ENCODE data around the gene TLK1. TPM values are rescaled to one million over a fixed set of nuclear protein-coding genes. Genes with fewer than 3 reads are reported as not detected.

Gene TLK1
- total RNA-seq, 1 experiment from 2014 or later, result 79.1 TPM

DNA sequence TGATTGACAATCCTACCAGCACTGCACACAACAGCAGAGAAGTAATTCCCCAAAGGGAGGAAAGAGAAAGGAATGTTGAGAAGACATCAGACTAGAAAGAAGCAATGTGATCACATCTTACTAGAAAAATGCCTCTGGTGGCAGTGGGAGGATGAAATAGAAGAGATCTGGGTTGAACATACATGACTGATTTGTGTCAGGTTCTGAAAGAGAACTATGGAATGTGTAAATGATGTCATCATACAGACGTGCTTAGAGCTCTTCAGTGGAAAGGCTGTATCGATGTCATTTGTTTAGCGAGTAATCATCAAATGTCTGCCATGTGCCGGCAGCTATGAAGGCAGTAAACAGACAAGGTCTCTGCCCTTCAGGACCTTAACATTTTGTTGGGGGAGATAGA lies 206.8 kb downstream of the TLK1 start:
- no peak for TF ChIP-seq EZH2 (IDR thresholded peaks at IDR 0.05; ENCODE audit: borderline replicate concordance, low read depth, low read length, poor library complexity, severe bottlenecking)
- TF ChIP-seq, protein P1, sequence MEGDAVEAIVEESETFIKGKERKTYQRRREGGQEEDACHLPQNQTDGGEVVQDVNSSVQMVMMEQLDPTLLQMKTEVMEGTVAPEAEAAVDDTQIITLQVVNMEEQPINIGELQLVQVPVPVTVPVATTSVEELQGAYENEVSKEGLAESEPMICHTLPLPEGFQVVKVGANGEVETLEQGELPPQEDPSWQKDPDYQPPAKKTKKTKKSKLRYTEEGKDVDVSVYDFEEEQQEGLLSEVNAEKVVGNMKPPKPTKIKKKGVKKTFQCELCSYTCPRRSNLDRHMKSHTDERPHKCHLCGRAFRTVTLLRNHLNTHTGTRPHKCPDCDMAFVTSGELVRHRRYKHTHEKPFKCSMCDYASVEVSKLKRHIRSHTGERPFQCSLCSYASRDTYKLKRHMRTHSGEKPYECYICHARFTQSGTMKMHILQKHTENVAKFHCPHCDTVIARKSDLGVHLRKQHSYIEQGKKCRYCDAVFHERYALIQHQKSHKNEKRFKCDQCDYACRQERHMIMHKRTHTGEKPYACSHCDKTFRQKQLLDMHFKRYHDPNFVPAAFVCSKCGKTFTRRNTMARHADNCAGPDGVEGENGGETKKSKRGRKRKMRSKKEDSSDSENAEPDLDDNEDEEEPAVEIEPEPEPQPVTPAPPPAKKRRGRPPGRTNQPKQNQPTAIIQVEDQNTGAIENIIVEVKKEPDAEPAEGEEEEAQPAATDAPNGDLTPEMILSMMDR (conservative IDR thresholded peaks at IDR 0.05; ENCODE audit: low read depth, low read length), result no peak

DNA sequence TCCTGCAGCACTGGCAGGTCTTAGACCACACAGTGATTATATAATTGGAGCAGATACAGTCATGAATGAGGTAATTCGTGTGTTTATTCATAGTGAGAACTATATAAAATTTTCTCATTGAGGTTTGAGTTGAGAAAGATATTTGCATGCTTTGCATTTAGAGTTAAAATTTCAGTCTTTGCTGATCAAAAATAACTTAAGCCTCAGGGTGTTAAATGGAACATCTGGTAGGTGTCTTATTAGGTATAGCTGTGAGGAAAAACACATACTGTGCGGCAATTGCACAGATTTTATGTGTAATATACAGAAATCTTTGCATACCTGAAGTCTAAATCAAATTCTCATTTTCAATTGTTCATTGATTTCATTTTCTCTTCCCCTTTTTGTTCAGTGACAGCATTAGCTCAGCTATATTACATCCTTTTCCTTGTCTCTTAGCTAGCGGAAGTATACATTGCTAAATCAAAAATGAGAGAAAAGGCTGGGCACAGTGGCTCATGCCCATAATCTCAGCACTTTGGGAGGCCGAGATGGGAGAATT lies 210.4 kb downstream of the TLK1 start:
- BruUV-seq (replicated peaks), result no TSS peak
- H3K27me3 ChIP-seq (replicated peaks; ENCODE audit: insufficient read depth, low read depth, low read length, poor library complexity), result no peaks in the 10 kb centered on the region
- intact Hi-C loops (cut with micrococcal nuclease; ENCODE audit: unreplicated experiment), result no loop called here
- no peak for DNase-seq (ENCODE audit: low spot score)
- POLR2A ChIA-PET (ENCODE audit: low non-redundant PET), result no interaction called here
- CTCF ChIA-PET, result no interaction called here
- peaks cover 66% of the 10 kb centered on the region for H3K36me3 ChIP-seq (ENCODE audit: insufficient read depth, low read length, poor library complexity, severe bottlenecking)
- H3K4me1 ChIP-seq (ENCODE audit: insufficient read depth, low read length, poor library complexity, severe bottlenecking), result no peaks in the 10 kb centered on the region
- no peak overlapping the region for H3K4me3 ChIP-seq (ENCODE audit: low read depth, low read length, poor library complexity, severe bottlenecking)
- TF ChIP-seq, protein P1 (conservative IDR thresholded peaks at IDR 0.05; ENCODE audit: low read depth, low read length), result no peak
- TF ChIP-seq EZH2 (IDR thresholded peaks at IDR 0.05; ENCODE audit: borderline replicate concordance, low read depth, low read length, poor library complexity, severe bottlenecking), result no peak
- H3K27ac ChIP-seq (ENCODE audit: low read depth, low read length, poor library complexity, severe bottlenecking), result no peak overlapping the region
- no peaks in the 10 kb centered on the region for H3K9me3 ChIP-seq (ENCODE audit: low read depth, low read length, poor library complexity, severe bottlenecking)

More for the DNA sequence above, 206.8 kb downstream of the TLK1 start:
- H3K27ac ChIP-seq (ENCODE audit: low read depth, low read length, poor library complexity, severe bottlenecking), result no peak overlapping the region
- CTCF ChIA-PET, result no interaction called here
- no peaks in the 10 kb centered on the region for H3K27me3 ChIP-seq (replicated peaks; ENCODE audit: insufficient read depth, low read depth, low read length, poor library complexity)
- no peak for DNase-seq (ENCODE audit: low spot score)
- H3K4me1 ChIP-seq (ENCODE audit: insufficient read depth, low read length, poor library complexity, severe bottlenecking), result no peaks in the 10 kb centered on the region
- POLR2A ChIA-PET (ENCODE audit: low non-redundant PET), result no interaction called here
- no peak overlapping the region for H3K4me3 ChIP-seq (ENCODE audit: low read depth, low read length, poor library complexity, severe bottlenecking)
- intact Hi-C loops (cut with micrococcal nuclease; ENCODE audit: unreplicated experiment), result no loop called here
- H3K36me3 ChIP-seq (ENCODE audit: insufficient read depth, low read length, poor library complexity, severe bottlenecking), result peaks cover 87% of the 10 kb centered on the region
- no TSS peak for BruUV-seq (replicated peaks)
- H3K9me3 ChIP-seq (ENCODE audit: low read depth, low read length, poor library complexity, severe bottlenecking), result no peaks in the 10 kb centered on the region

DNA sequence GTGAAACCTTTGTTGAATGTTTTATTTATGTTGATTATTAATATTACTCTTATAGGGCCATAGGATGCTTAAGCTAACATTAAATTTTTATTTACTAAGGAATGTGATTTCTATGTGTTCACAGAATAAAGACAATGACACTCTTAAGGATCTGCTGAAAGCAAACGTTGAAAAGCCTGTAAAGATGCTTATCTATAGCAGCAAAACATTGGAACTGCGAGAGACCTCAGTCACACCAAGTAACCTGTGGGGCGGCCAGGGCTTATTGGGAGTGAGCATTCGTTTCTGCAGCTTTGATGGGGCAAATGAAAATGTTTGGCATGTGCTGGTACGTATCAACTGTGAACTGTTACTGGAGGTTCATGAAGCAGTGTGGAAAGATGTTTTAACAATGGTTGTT lies 211.3 kb downstream of the TLK1 start:
- no peak overlapping the region for H3K27ac ChIP-seq (ENCODE audit: low read depth, low read length, poor library complexity, severe bottlenecking)
- H3K27me3 ChIP-seq (replicated peaks; ENCODE audit: insufficient read depth, low read depth, low read length, poor library complexity), result no peaks in the 10 kb centered on the region
- peaks cover 58% of the 10 kb centered on the region for H3K36me3 ChIP-seq (ENCODE audit: insufficient read depth, low read length, poor library complexity, severe bottlenecking)
- no peak overlapping the region for H3K4me3 ChIP-seq (ENCODE audit: low read depth, low read length, poor library complexity, severe bottlenecking)
- ChIA-PET POLR2A (ENCODE audit: low non-redundant PET) (no interaction called here), CTCF (no interaction called here)
- H3K4me1 ChIP-seq (ENCODE audit: insufficient read depth, low read length, poor library complexity, severe bottlenecking), result no peaks in the 10 kb centered on the region
- intact Hi-C loops (cut with micrococcal nuclease; ENCODE audit: unreplicated experiment), result no loop called here
- TF ChIP-seq EZH2 (IDR thresholded peaks at IDR 0.05; ENCODE audit: borderline replicate concordance, low read depth, low read length, poor library complexity, severe bottlenecking), result no peak
- TF ChIP-seq, protein P1 (conservative IDR thresholded peaks at IDR 0.05; ENCODE audit: low read depth, low read length), result no peak
- no peak for DNase-seq (ENCODE audit: low spot score)
- no peaks in the 10 kb centered on the region for H3K9me3 ChIP-seq (ENCODE audit: low read depth, low read length, poor library complexity, severe bottlenecking)
- BruUV-seq (replicated peaks), result no TSS peak
